T-helper 17 cell (primary cell): Measurements from ENCODE around the gene MATK. TPM values are rescaled to one million over a fixed set of nuclear protein-coding genes. Genes with fewer than 3 reads are reported as not detected.

Experiments used
- ATAC-seq: fragments of 150-1000 bp; cut with Tn5 transposase; 2 replicates; pipeline ENCODE4 v1.10.0; 2021; ENCODE audit warnings: mild to moderate bottlenecking, moderate library complexity
- DNase-seq, 3 donors: peaks; one replicate each; pipeline versions ENCODE4 v3.0.0 to v3.0.0-alpha.2; 2020 to 2021
- H3K9me3 ChIP-seq: one replicate; pipeline ENCODE4 v1.7.0; 2013; ENCODE audit warnings: low read length, mild to moderate bottlenecking; ENCODE audit not compliant: control insufficient read depth, poor library complexity, severe bottlenecking
- H3K27ac Mint-ChIP-seq: one replicate; pipeline ENCODE4 v1.8.0; 2022; ENCODE audit warnings: mild to moderate bottlenecking, moderate library complexity, mixed read lengths
- H3K27me3 Mint-ChIP-seq: one replicate; pipeline ENCODE4 v1.8.0; 2022; ENCODE audit warnings: mixed read lengths
- H3K36me3 Mint-ChIP-seq: one replicate; pipeline ENCODE4 v1.8.0; 2022; ENCODE audit warnings: low read depth, mixed read lengths
- H3K4me1 Mint-ChIP-seq: one replicate; pipeline ENCODE4 v1.8.0; 2022; ENCODE audit warnings: mild to moderate bottlenecking, mixed read lengths
- H3K4me3 Mint-ChIP-seq: one replicate; pipeline ENCODE4 v1.8.0; 2022; ENCODE audit warnings: mild to moderate bottlenecking, moderate library complexity, mixed read lengths
- total RNA-seq, 4 donors: library from RNA in 2 of 4; stranded (reverse) in 2 of 4; gene quantifications; one replicate each; pipeline ENCODE4 v1.2.3 and lab custom pipeline; 2022 to 2026

Gene MATK
- total RNA-seq, 2 donors from 2014 or later = 10.0 to 13.3 TPM

GRCh38 chr19:3793799-3794198 is 7.6 kb upstream of the MATK start:
- Mint-ChIP-seq H3K4me3 (no peak overlapping the region), H3K27ac (no peak overlapping the region), H3K36me3 (peaks cover 4% of the 10 kb centered on the region), H3K27me3 (no peaks in the 10 kb centered on the region), H3K4me1 (peaks cover 3% of the 10 kb centered on the region)
- ATAC-seq (no peak), DNase-seq (no peak)
- H3K9me3 ChIP-seq = peaks cover 2% of the 10 kb centered on the region

GRCh38 chr19:3792114-3792513 is 5.9 kb upstream of the MATK start:
- DNase-seq (no peak), ATAC-seq (no peak)
- H3K4me1 Mint-ChIP-seq = no peaks in the 10 kb centered on the region
- H3K9me3 ChIP-seq = peaks cover 2% of the 10 kb centered on the region
- H3K36me3 Mint-ChIP-seq = peaks cover 3% of the 10 kb centered on the region
- no peak overlapping the region for H3K27ac Mint-ChIP-seq
- H3K4me3 Mint-ChIP-seq = no peak overlapping the region
- no peaks in the 10 kb centered on the region for H3K27me3 Mint-ChIP-seq

- no peak overlapping the region for H3K27ac Mint-ChIP-seq
These were observed 4.8 kb upstream of the MATK start for GRCh38 chr19:3790941-3791340.

GRCh38 chr19:3790209-3790734 is 4.1 kb upstream of the MATK start:
- Mint-ChIP-seq H3K4me3 (no peak overlapping the region), H3K27ac (no peak overlapping the region)

More at GRCh38 chr19:3790941-3791340, 4.8 kb upstream of the MATK start:
- Mint-ChIP-seq H3K4me3 (no peak overlapping the region), H3K4me1 (no peaks in the 10 kb centered on the region), H3K27me3 (no peaks in the 10 kb centered on the region), H3K36me3 (peaks cover 3% of the 10 kb centered on the region)
- H3K9me3 ChIP-seq = no peaks in the 10 kb centered on the region
- no peak for ATAC-seq
- no peak for DNase-seq

GRCh38 chr19:3788996-3789778 is 3.0 kb upstream of the MATK start:
- ATAC-seq (no peak), DNase-seq (no peak)
- no peak overlapping the region for H3K27ac Mint-ChIP-seq
- no peaks in the 10 kb centered on the region for H3K9me3 ChIP-seq
- no peak overlapping the region for H3K4me3 Mint-ChIP-seq
- peaks cover 2% of the 10 kb centered on the region for H3K4me1 Mint-ChIP-seq
- no peaks in the 10 kb centered on the region for H3K27me3 Mint-ChIP-seq
- H3K36me3 Mint-ChIP-seq = peaks cover 3% of the 10 kb centered on the region

More at GRCh38 chr19:3790209-3790734, 4.1 kb upstream of the MATK start:
- ATAC-seq = no peak
- H3K4me1 Mint-ChIP-seq = no peaks in the 10 kb centered on the region
- H3K9me3 ChIP-seq = no peaks in the 10 kb centered on the region
- H3K27me3 Mint-ChIP-seq = no peaks in the 10 kb centered on the region
- no peak for DNase-seq
- H3K36me3 Mint-ChIP-seq = peaks cover 3% of the 10 kb centered on the region

- Mint-ChIP-seq H3K4me1 (peaks cover 2% of the 10 kb centered on the region), H3K27me3 (no peaks in the 10 kb centered on the region), H3K27ac (no peak overlapping the region), H3K36me3 (no peaks in the 10 kb centered on the region), H3K4me3 (peak overlapping the region; percentile 83)
- H3K9me3 ChIP-seq = peaks cover 3% of the 10 kb centered on the region
- ATAC-seq = peak; percentile 39
- DNase-seq = no peak
These were observed 687 bp downstream of the MATK start for GRCh38 chr19:3785451-3785937.

GRCh38 chr19:3784607-3785450 is 1.4 kb downstream of the MATK start:
- peaks cover 2% of the 10 kb centered on the region for H3K4me1 Mint-ChIP-seq
- ATAC-seq (no peak), DNase-seq (no peak)
- H3K36me3 Mint-ChIP-seq = no peaks in the 10 kb centered on the region
- no peak overlapping the region for H3K27ac Mint-ChIP-seq
- peaks cover 3% of the 10 kb centered on the region for H3K9me3 ChIP-seq
- H3K27me3 Mint-ChIP-seq = no peaks in the 10 kb centered on the region
- H3K4me3 Mint-ChIP-seq = peak overlapping the region; percentile 83

GRCh38 chr19:3783660-3784584 is 2.3 kb downstream of the MATK start:
- Mint-ChIP-seq H3K27me3 (no peaks in the 10 kb centered on the region), H3K4me3 (peak overlapping the region; percentile 83), H3K36me3 (no peaks in the 10 kb centered on the region), H3K4me1 (peaks cover 2% of the 10 kb centered on the region), H3K27ac (no peak overlapping the region)
- peaks cover 3% of the 10 kb centered on the region for H3K9me3 ChIP-seq
- DNase-seq (no peak), ATAC-seq (peak; percentile 56)

GRCh38 chr19:3782903-3783302 is 3.3 kb downstream of the MATK start:
- H3K27ac Mint-ChIP-seq = no peak overlapping the region
- H3K4me1 Mint-ChIP-seq = peaks cover 2% of the 10 kb centered on the region
- peaks cover 3% of the 10 kb centered on the region for H3K9me3 ChIP-seq
- H3K27me3 Mint-ChIP-seq = no peaks in the 10 kb centered on the region
- H3K4me3 Mint-ChIP-seq = no peak overlapping the region
- ATAC-seq = no peak
- DNase-seq = no peak
- H3K36me3 Mint-ChIP-seq = no peaks in the 10 kb centered on the region

GRCh38 chr19:3782330-3782729 is 3.9 kb downstream of the MATK start:
- Mint-ChIP-seq H3K27me3 (no peaks in the 10 kb centered on the region), H3K4me1 (peaks cover 2% of the 10 kb centered on the region), H3K36me3 (no peaks in the 10 kb centered on the region), H3K27ac (no peak overlapping the region), H3K4me3 (no peak overlapping the region)
- no peak for DNase-seq
- peaks cover 3% of the 10 kb centered on the region for H3K9me3 ChIP-seq
- no peak for ATAC-seq

GRCh38 chr19:3781603-3782002 is 4.6 kb downstream of the MATK start:
- Mint-ChIP-seq H3K36me3 (no peaks in the 10 kb centered on the region), H3K4me3 (no peak overlapping the region), H3K27me3 (no peaks in the 10 kb centered on the region), H3K27ac (no peak overlapping the region), H3K4me1 (peaks cover 2% of the 10 kb centered on the region)
- no peak for ATAC-seq
- DNase-seq = no peak
- peaks cover 3% of the 10 kb centered on the region for H3K9me3 ChIP-seq

GRCh38 chr19:3780786-3781304 is 5.3 kb downstream of the MATK start:
- DNase-seq (no peak), ATAC-seq (peak; percentile 31)
- H3K4me3 Mint-ChIP-seq = no peak overlapping the region
- H3K4me1 Mint-ChIP-seq = peaks cover 2% of the 10 kb centered on the region
- H3K9me3 ChIP-seq = peaks cover 3% of the 10 kb centered on the region
- no peaks in the 10 kb centered on the region for H3K36me3 Mint-ChIP-seq
- no peak overlapping the region for H3K27ac Mint-ChIP-seq
- no peaks in the 10 kb centered on the region for H3K27me3 Mint-ChIP-seq
